ENCODE measurements around the gene PSMB2. TPM values are rescaled to one million over a fixed set of nuclear protein-coding genes. Genes with fewer than 3 reads are reported as not detected.
"Not testable (repeated sequence)": the region's sequence is repeated elsewhere in the genome, so short reads cannot be mapped to it uniquely, and the experiment has no call there.

PSMB2 gene
- 49.4 and 49.5 TPM in 2 replicates for polyA plus RNA-seq (2014; cell fraction: cytosol; rRNA removed)
- 19.3 and 30.8 TPM in 2 replicates for polyA plus RNA-seq (2014; cell fraction: nucleus; rRNA removed)

GRCh38 chr1:35641233-35641866, at the start of gene PSMB2:
TSS of gene PSMB2 (minus strand) at chr1:35641526. CDS start at chr1:35641432, 94 bp downstream.
- DNase-seq (ENCODE audit: low spot score) = peak; percentile 93

GRCh38 chr1:35691080-35691479, 49.8 kb upstream of the PSMB2 start:
- DNase-seq (ENCODE audit: low spot score) = no peak

GRCh38 chr1:35690103-35690502, 48.8 kb upstream of the PSMB2 start:
- DNase-seq (ENCODE audit: low spot score) = not testable (repeated sequence)

GRCh38 chr1:35688161-35688560, 46.8 kb upstream of the PSMB2 start:
- DNase-seq (ENCODE audit: low spot score) = no peak

- no peak for DNase-seq (ENCODE audit: low spot score)
Measured at GRCh38 chr1:35683012-35683411, 41.7 kb upstream of the PSMB2 start.

- DNase-seq (ENCODE audit: low spot score) = no peak
Measured at GRCh38 chr1:35680271-35680670, 38.9 kb upstream of the PSMB2 start.

- DNase-seq (ENCODE audit: low spot score) = no peak
Measured at GRCh38 chr1:35675773-35676172, 34.4 kb upstream of the PSMB2 start.

- DNase-seq (ENCODE audit: low spot score) = no peak
Measured at GRCh38 chr1:35674111-35674510, 32.8 kb upstream of the PSMB2 start.

- no peak for DNase-seq (ENCODE audit: low spot score)
Measured at GRCh38 chr1:35672116-35672515, 30.8 kb upstream of the PSMB2 start.

- no peak for DNase-seq (ENCODE audit: low spot score)
Measured at GRCh38 chr1:35668506-35668905, 27.2 kb upstream of the PSMB2 start.

GRCh38 chr1:35666916-35667315, 25.6 kb upstream of the PSMB2 start:
- no peak for DNase-seq (ENCODE audit: low spot score)

GRCh38 chr1:35666216-35666615, 24.9 kb upstream of the PSMB2 start:
- DNase-seq (ENCODE audit: low spot score) = no peak

- no peak for DNase-seq (ENCODE audit: low spot score)
Measured at GRCh38 chr1:35663434-35663833, 22.1 kb upstream of the PSMB2 start.

- no peak for DNase-seq (ENCODE audit: low spot score)
Measured at GRCh38 chr1:35661474-35661795, 20.1 kb upstream of the PSMB2 start.

- no peak for DNase-seq (ENCODE audit: low spot score)
Measured at GRCh38 chr1:35660581-35661473, 19.5 kb upstream of the PSMB2 start.

GRCh38 chr1:35659589-35659988, 18.3 kb upstream of the PSMB2 start:
- no peak for DNase-seq (ENCODE audit: low spot score)

GRCh38 chr1:35657851-35658250, 16.5 kb upstream of the PSMB2 start:
- DNase-seq (ENCODE audit: low spot score) = no peak

- no peak for DNase-seq (ENCODE audit: low spot score)
Measured at GRCh38 chr1:35656863-35657232, 15.5 kb upstream of the PSMB2 start.

GRCh38 chr1:35656148-35656862, 15.0 kb upstream of the PSMB2 start:
- DNase-seq (ENCODE audit: low spot score) = no peak

GRCh38 chr1:35655196-35655595, 13.9 kb upstream of the PSMB2 start:
- no peak for DNase-seq (ENCODE audit: low spot score)

GRCh38 chr1:35650416-35650815, 9.1 kb upstream of the PSMB2 start:
- DNase-seq (ENCODE audit: low spot score) = no peak

GRCh38 chr1:35646043-35646442, 4.7 kb upstream of the PSMB2 start:
- DNase-seq (ENCODE audit: low spot score) = no peak
